Ectodermal cell (in vitro differentiated cells): ENCODE results near the gene C5orf46.

Source experiments
- H3K27ac ChIP-seq: 2 replicates; pipeline ENCODE4 v1.7.0; 2013; ENCODE audit warnings: mild to moderate bottlenecking, low read depth, low read length; ENCODE audit not compliant: insufficient read depth, poor library complexity, severe bottlenecking
- H3K27me3 ChIP-seq: 2 replicates; pipeline ENCODE4 v1.7.0; 2013; ENCODE audit warnings: mild to moderate bottlenecking, low read length; ENCODE audit not compliant: insufficient read depth, control insufficient read depth, poor library complexity, severe bottlenecking
- H3K36me3 ChIP-seq: one replicate; pipeline ENCODE4 v1.7.0; 2013; ENCODE audit warnings: low read length; ENCODE audit not compliant: control insufficient read depth, insufficient read depth
- H3K4me1 ChIP-seq: one replicate; pipeline ENCODE4 v1.7.0; 2013; ENCODE audit warnings: low read length; ENCODE audit not compliant: control insufficient read depth, insufficient read depth
- H3K4me3 ChIP-seq: 2 replicates; pipeline ENCODE4 v1.7.0; 2013; ENCODE audit warnings: low read depth, low read length, control low read depth; ENCODE audit not compliant: insufficient read depth
- H3K9me3 ChIP-seq: 2 replicates; pipeline ENCODE4 v1.7.0; 2013; ENCODE audit warnings: mild to moderate bottlenecking, low read length, moderate library complexity; ENCODE audit not compliant: control insufficient read depth
- WGBS, 2 experiments: methylation state at CpG; one replicate each; pipeline ENCODE4 v1.1.7; 2013; ENCODE audit warnings: missing lambda C conversion rate in 2 of 2; 5-methylcytosine and 5-hydroxymethylcytosine counted together

Gene C5orf46

DNA sequence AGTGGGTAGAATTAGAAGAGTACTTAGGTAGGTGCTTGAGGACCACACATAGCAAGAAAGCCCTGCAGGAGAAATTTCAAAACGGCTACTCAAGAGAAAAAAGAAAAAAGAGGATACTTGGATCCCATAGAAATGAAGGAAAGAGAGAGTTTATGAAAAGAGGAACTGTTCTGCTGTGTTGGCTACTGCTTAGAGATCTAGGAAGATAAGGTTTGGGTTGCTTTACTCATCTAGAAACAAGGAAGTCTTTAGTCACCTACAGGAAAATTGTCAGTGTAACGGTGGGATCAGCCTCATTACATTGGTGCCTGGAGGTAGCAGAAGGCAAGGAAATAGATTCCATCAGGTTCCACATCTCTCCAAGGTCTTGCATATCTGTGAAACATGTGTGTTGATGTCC lies 14.8 kb upstream of the C5orf46 start:
- Histone ChIP-seq H3K4me3 (no peak overlapping the region), H3K4me1 (no peaks in the 10 kb centered on the region), H3K27me3 (no peaks in the 10 kb centered on the region), H3K36me3 (no peaks in the 10 kb centered on the region), H3K27ac (no peak overlapping the region), H3K9me3 (no peaks in the 10 kb centered on the region)
- WGBS, 2 experiments: 90 to 99% methylated on average over 2 of the region's 2 CpGs

DNA sequence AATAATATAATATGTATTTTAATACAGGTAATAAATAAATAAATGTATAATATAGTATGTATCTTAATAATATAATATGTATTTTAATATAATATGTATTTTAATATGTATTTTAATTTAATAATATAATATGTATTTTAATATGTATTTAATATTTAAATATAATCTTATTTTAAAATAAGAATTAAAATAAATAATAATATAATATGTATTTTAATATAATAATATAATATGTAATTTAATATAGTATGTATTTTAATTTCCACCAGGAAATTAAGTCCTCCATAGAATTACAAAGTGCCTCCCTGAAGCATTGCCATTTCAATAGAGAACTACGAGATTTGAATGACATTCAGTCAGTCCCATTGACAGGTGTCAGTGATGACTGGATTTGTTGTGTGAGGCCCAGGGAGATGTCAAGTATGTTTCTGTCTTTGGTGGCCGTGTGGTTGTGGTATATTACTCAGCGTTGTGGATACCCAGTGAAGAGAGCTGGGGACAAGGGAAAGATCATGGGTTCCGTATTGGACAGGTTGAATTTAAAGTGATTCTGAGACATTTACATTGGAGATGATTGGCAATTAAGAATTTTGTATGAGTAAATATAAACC lies 14.2 kb upstream of the C5orf46 start:
- Histone ChIP-seq H3K27ac (no peak overlapping the region), H3K36me3 (no peaks in the 10 kb centered on the region), H3K9me3 (no peaks in the 10 kb centered on the region), H3K27me3 (no peaks in the 10 kb centered on the region), H3K4me3 (no peak overlapping the region), H3K4me1 (no peaks in the 10 kb centered on the region)
- WGBS, 2 experiments: 93 to 95% methylated on average over 4 of the region's 4 CpGs

DNA sequence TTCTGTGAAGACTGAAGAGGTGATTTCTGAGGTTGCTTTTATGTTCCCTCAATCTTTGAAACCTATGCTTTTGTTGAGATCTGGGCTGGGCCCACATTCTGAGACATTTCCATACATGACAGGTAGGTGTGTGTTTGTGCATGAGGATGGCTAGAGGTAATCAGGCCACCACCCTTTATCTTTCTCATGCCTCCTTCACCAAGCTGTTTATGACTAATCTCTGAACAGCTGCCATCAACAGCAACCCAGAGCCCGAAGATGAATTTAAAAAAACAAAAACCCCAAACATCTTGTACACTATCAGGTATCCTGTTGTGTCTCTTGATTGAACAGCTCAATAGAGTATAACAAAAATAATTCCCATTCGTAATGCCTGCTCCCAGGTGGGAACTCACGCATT lies 12.6 kb upstream of the C5orf46 start:
- Histone ChIP-seq H3K4me3 (no peak overlapping the region), H3K4me1 (no peaks in the 10 kb centered on the region), H3K27me3 (no peaks in the 10 kb centered on the region), H3K9me3 (no peaks in the 10 kb centered on the region), H3K27ac (no peak overlapping the region), H3K36me3 (no peaks in the 10 kb centered on the region)
- WGBS, 2 experiments: 78 to 82% methylated on average over 3 of the region's 3 CpGs

DNA sequence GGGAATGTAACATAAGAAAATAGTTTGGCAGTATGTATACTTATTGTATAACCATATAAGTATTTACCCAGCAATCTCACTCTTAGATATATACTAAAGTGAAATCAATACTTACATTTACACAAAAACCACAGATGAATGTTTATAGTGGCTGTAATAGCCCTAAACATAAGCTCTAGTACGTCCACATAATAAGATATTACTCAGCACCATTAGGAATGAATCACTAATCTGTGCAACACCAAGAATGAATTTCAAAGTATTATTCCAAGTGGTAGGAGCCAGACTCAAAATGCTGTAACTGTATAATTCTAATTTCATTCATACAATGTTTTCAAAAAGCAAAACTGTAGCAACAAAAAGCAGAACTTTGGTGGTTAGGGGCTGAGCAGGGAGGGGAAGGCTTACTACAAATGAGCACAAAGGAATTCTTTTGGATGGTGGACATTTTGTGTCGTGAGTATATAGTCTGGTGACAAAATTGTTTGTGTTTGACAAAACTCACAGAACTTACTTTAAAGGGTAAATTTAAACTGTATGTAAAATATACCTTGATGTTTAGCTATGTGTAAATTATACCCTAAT lies 11.9 kb upstream of the C5orf46 start:
- H3K4me1 ChIP-seq: no peaks in the 10 kb centered on the region
- no peaks in the 10 kb centered on the region for H3K27me3 ChIP-seq
- H3K9me3 ChIP-seq: no peaks in the 10 kb centered on the region
- no peak overlapping the region for H3K4me3 ChIP-seq
- H3K27ac ChIP-seq: no peak overlapping the region
- no peaks in the 10 kb centered on the region for H3K36me3 ChIP-seq
- WGBS, 2 experiments: 40 to 50% methylated on average over 2 of the region's 2 CpGs

DNA sequence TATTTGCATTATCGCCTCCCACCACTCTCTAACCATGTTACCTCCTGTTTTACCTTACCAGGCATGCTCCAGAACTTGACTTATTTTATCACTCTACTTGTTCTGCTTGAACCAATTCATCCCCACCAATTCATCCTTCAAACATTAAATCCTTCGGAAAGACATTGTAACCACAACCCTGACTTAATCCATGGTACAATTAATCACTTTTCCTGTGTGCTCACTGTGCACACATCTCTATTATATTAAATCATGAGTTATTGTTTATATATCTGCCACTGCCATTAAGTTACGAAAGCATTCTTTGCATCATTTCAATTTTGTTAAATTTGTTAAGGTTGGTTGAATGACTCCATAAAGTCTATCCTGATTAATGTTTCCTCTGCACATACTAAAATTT lies 7.4 kb upstream of the C5orf46 start:
- Histone ChIP-seq H3K36me3 (no peaks in the 10 kb centered on the region), H3K9me3 (no peaks in the 10 kb centered on the region), H3K27ac (no peak overlapping the region), H3K4me1 (no peaks in the 10 kb centered on the region), H3K4me3 (no peak overlapping the region), H3K27me3 (no peaks in the 10 kb centered on the region)
- WGBS, 2 experiments: 65 to 69% methylated on average over 2 of the region's 3 CpGs

DNA sequence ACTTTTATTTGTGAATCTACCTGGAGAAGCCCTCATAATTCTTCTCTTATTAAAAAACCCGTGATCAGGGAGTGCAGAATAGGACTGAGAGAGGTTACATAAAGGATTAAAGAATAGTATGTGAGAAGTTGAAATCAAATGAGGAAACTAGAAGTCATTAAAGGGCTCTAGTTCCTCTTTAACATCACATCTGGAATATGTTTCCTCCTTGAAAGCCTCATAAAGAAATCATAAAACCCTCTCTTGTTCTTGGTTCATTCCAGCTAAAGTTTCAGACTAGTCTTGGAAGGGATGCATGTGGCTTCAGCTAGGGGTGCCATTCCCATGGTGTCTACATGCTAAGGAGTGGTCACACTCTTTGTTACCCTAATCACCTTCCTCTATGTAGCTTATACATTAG lies 5.7 kb upstream of the C5orf46 start:
- WGBS, 2 experiments: 80 to 100% methylated on average over 1 of the region's 1 CpG
- Histone ChIP-seq H3K4me3 (no peak overlapping the region), H3K4me1 (no peaks in the 10 kb centered on the region)

DNA sequence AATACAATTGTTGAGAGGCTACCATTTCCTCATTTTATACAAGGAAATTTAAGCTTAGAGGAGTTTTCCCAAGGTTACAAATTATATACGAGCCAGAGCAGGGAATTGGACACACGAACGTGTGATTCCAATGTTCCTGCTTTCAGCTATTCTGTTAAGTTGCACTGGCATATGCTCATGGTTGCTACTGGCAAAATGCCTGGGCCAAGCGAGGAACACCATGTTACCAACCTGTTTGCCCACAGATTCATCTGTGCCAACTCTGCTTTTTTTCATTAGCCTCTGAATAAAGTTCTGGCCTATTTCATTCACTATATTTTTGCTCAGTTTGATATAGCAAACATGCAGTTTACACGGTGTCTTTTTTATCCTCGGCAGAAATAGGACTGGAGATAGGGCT lies 5.1 kb upstream of the C5orf46 start:
- no peak overlapping the region for H3K4me3 ChIP-seq
- no peaks in the 10 kb centered on the region for H3K9me3 ChIP-seq
- H3K36me3 ChIP-seq: no peaks in the 10 kb centered on the region
- no peaks in the 10 kb centered on the region for H3K27me3 ChIP-seq
- WGBS, 2 experiments: 67 to 79% methylated on average over 4 to 6 of the region's 6 CpGs
- no peaks in the 10 kb centered on the region for H3K4me1 ChIP-seq
- no peak overlapping the region for H3K27ac ChIP-seq

More for the DNA sequence above, 5.7 kb upstream of the C5orf46 start:
- Histone ChIP-seq H3K27ac (no peak overlapping the region), H3K36me3 (no peaks in the 10 kb centered on the region), H3K27me3 (no peaks in the 10 kb centered on the region), H3K9me3 (no peaks in the 10 kb centered on the region)

- H3K27ac ChIP-seq: no peak overlapping the region
- no peak overlapping the region for H3K4me3 ChIP-seq
These were observed 2.2 kb downstream of the C5orf46 start for GRCh38 chr5:147904110-147904509.

GRCh38 chr5:147902609-147903115 lies 3.7 kb downstream of the C5orf46 start:
- Histone ChIP-seq H3K9me3 (no peaks in the 10 kb centered on the region), H3K4me1 (no peaks in the 10 kb centered on the region), H3K4me3 (no peak overlapping the region), H3K27me3 (no peaks in the 10 kb centered on the region), H3K36me3 (no peaks in the 10 kb centered on the region), H3K27ac (no peak overlapping the region)

More at GRCh38 chr5:147904110-147904509, 2.2 kb downstream of the C5orf46 start:
- Histone ChIP-seq H3K27me3 (no peaks in the 10 kb centered on the region), H3K4me1 (no peaks in the 10 kb centered on the region), H3K36me3 (no peaks in the 10 kb centered on the region), H3K9me3 (no peaks in the 10 kb centered on the region)
- WGBS, 2 experiments: 93% methylated on average over 4 of the region's 4 CpGs

- H3K27ac ChIP-seq: no peak overlapping the region
- WGBS, 2 experiments: 86 to 88% methylated on average over 12 of the region's 12 CpGs
- H3K4me3 ChIP-seq: no peak overlapping the region
- H3K36me3 ChIP-seq: no peaks in the 10 kb centered on the region
- H3K4me1 ChIP-seq: no peaks in the 10 kb centered on the region
- H3K9me3 ChIP-seq: no peaks in the 10 kb centered on the region
- no peaks in the 10 kb centered on the region for H3K27me3 ChIP-seq
These were observed 4.7 kb downstream of the C5orf46 start for GRCh38 chr5:147901599-147902039.
